GM21529 (cell line): Measurements from ENCODE around the gene DCST1.

Experiments used
- ATAC-seq: cut with Tn5 transposase; IDR thresholded peaks from one replicate; pipeline ENCODE4 v1.9.1; 2021; ENCODE audit not compliant: unreplicated experiment

DCST1 gene

DNA sequence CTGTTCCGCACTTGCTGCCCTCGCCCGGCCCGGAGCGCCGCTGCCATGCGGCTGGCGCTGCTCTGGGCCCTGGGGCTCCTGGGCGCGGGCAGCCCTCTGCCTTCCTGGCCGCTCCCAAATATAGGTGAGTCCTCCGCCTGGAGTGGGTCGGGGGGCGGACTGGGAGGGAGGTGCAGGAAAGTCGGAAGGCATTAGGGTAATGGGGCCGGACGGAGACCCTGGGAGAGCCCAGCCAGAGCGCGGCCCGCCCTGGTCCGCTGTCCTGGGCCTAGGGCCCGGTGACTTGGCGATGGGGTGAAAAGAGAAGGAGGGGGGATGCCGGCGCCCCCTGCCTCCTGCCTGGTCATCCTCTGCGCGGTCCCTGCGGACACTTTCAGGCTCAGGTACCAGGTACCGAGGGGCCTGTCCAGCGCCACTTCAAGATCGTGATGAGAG is 17.7 kb downstream of the DCST1 start:
- ATAC-seq, result peak; percentile 4

DNA sequence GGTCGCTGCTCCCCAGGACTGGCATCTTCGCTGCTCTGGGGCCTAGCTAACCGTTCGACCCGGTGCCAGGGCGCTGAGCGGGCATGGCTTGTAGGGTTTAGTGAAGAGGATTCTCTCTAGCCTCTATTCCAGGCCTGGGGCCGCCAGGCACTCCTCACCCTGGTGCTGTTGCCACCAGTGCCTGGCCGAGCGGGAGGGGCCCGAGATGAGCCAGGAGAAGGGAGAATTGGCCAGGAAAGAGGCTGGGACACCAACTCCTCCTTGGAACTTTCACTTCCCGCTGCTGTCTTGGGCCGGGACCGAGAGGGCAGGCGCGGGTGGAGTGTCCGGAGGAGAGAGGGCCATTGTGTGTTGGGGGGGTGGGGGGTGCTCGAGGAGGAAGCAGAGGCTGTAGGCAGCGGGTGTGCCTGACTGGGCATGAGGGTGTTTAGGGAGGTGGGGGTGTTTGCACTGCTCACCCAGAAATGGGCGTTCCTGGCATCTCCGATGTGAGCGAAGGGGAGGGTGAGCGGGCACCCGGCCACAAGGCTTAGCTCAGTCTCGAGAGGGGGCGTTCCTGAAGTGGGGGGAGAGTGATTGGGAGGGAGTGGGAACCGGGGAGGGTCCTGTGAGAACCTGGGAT is 18.3 kb downstream of the DCST1 start:
- ATAC-seq, result peak; percentile 4

- no peak for ATAC-seq
Measured at GRCh38 chr1:155052439-155053395, 19.1 kb downstream of the DCST1 start.

GRCh38 chr1:155053531-155054105 is 20.0 kb downstream of the DCST1 start:
- ATAC-seq, result no peak

GRCh38 chr1:155057104-155057503 is 23.5 kb downstream of the DCST1 start:
- ATAC-seq, result no peak

- no peak for ATAC-seq
Measured at GRCh38 chr1:155057788-155058211, 24.2 kb downstream of the DCST1 start.

DNA sequence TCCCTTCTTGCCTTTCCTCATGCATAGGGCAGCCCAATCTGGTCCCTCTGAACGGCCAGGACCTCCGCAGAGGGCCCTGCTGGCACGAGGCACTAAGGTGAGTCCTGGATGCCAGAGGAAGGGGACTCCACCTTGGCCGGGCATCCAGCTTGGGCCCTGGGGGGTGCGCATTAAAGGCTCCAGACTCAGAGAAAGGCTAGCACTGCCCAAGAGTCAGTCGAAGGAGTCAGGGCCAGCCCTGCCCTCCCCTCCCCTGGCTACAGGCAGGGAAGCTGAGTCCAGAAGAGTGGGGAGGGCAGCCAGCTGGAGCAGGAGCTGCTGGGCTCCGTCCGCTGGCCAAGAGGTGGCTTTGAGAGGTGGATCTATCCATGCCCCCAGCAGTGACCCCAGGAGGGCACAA is 27.1 kb downstream of the DCST1 start:
- no peak for ATAC-seq

- peak; percentile 42 for ATAC-seq
Measured at GRCh38 chr1:155061381-155062150, 27.9 kb downstream of the DCST1 start.

GRCh38 chr1:155062151-155062686 is 28.6 kb downstream of the DCST1 start:
- ATAC-seq, result no peak

DNA sequence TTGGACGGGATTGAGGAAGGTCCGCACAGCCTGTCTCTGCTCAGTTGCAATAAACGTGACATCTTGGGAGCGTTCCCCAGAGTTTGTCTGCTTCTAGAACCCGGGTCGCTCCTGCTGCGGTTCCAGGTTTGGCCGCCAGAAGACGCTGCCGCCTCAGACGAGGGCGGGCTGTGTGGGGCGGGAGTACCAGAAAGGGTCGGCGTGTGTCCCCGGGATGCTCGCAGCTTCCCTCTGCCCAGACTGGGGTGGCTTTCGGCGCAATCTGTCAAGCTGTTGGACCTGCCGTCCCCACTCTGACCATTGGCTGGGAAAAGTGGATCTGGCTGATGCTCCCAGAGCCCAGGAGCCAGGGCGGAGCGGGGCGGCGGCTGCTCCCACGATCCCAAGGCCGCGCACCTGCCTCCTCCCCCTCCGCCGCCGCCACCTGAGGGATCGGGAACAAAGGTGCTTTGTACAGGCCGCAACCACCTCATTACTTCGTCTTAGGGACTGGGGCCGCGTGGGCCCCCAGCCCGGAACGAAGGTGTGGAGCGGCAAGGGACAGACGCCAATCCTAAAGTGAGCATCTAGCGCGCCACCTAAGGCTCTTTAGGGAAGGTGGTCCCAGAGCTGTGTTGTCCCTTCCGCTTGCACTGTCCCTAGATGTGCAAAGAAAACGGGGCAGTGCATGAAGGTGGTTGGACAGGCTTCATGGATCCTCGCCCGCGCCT is 29.2 kb downstream of the DCST1 start:
- ATAC-seq, result no peak

DNA sequence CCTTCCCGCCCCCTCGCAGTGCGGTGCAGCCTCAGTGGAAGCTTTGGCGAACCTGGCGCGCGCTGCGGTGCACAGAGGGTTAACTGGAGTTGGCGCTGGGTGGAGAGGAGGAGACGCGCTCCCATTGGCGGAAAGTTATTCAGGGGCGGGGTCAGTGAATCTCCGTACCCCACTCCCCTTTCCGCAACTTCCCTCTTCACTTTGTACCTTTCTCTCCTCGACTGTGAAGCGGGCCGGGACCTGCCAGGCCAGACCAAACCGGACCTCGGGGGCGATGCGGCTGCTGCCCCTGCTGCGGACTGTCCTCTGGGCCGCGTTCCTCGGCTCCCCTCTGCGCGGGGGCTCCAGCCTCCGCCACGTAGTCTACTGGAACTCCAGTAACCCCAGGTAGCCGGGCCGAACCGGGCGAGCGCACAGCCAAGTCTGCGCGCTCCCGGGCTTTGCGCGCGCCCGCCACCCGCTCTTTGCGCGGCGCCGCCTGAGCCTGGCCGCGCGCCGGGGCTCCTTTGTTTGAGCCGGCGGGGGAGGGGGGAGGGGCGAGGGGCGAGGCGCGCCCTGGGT is 30.0 kb downstream of the DCST1 start, which contains the start of gene EFNA4:
Gene EFNA4, plus strand, starts transcription at position 191 of the 561 bp plus-strand sequence. Its CDS starts 84 bp downstream, at position 275.
- peak; percentile 57 for ATAC-seq

DNA sequence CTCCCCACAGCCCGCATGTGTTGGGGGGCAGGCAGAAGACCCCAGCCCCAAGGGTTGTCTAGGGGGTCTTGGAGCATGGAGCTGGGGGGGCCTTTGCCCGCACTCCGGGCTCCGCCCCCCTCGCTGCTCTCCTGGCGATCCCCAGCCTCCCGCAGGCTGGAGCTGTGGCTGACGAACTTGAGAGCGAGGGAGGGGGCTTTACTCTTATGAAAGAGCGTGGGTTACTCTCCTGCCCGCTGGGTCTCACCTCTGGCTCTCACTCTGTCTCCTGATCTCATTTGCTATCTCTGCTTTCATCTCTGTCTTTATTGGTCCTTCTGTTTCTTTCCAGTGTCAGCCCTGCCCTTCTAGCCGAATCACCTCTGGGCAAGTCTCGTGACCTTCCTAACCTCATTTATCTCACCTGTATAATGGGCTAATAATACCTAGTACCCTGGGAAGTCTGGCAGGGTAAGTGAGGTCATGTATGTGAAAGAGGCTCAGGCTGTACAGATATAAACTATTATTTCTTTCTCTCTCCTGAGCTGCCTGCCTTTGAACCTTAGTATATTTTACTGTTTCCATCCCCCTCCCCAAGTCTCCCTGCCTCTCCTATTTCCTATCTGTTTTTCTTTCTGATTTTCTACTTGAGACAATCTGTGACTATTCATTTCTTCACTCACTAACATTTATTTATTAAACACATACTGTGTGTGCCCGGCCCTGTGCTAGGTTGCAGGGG is 30.6 kb downstream of the DCST1 start:
- no peak for ATAC-seq

DNA sequence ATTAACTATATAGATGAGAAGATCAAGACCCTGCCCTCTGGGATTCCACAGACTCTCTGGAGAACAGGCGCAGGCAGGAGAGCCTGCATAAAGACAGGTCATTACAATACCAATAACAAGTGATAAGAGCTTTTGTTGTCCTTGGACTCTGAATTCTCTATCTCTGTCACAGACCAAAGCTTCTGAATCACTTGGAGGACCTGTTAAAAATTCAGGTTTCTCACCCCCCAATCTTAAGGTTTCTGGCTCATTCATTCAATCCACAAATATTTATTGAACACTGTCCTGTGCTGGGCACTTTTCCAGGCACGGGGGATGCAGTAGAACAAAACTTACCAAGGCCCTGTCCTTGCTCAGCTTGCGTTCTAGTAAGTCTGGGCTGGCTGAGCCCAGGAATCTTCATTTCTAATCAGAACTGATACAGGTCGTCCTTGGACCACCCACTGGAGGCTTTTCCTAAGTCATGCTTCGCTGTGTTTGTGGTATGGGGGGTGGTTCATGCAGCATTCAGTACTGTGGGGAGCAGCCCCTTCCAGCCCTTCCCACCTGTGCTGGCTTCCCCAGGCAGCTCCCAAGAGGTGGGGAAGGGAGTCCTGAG is 31.3 kb downstream of the DCST1 start:
- ATAC-seq, result no peak

DNA sequence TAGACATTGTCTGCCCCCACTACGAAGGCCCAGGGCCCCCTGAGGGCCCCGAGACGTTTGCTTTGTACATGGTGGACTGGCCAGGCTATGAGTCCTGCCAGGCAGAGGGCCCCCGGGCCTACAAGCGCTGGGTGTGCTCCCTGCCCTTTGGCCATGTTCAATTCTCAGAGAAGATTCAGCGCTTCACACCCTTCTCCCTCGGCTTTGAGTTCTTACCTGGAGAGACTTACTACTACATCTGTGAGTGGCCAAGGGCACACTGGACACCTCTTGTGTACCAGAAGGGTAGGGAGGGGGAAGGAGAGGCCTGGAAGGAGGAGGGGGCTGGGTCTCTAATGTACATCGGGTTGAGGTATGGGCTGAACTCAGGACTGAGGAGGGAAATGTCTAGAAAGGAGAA is 33.2 kb downstream of the DCST1 start:
- ATAC-seq, result no peak

- ATAC-seq, result no peak
Measured at GRCh38 chr1:155068599-155068998, 35.0 kb downstream of the DCST1 start.

- no peak for ATAC-seq
Measured at GRCh38 chr1:155069551-155070157, 36.0 kb downstream of the DCST1 start.

GRCh38 chr1:155070158-155070621 is 36.6 kb downstream of the DCST1 start:
- ATAC-seq, result no peak
